Fibroblast of peridontal ligament (primary cell): ENCODE results near the gene TMEM233.

Source experiments
- DNase-seq: peaks from one replicate; pipeline ENCODE4 v3.0.0-alpha.2; 2010; ENCODE audit errors: extremely low read depth

The TMEM233 gene

GRCh38 chr12:119593578-119594398 is at the start of gene TMEM233:
TMEM233 (plus strand) TSS chr12:119593774; CDS start chr12:119593849, 75 bp downstream.
- DNase-seq, result no peak

- DNase-seq, result peak; percentile 86
Measured at GRCh38 chr12:119544765-119545625, 48.6 kb upstream of the TMEM233 start.

- no peak for DNase-seq
Measured at GRCh38 chr12:119546340-119546739, 47.2 kb upstream of the TMEM233 start.

GRCh38 chr12:119547001-119547400 is 46.6 kb upstream of the TMEM233 start:
- no peak for DNase-seq

GRCh38 chr12:119556854-119557253 is 36.7 kb upstream of the TMEM233 start:
- no peak for DNase-seq

GRCh38 chr12:119565404-119565803 is 28.2 kb upstream of the TMEM233 start:
- no peak for DNase-seq

- no peak for DNase-seq
Measured at GRCh38 chr12:119570771-119571170, 22.8 kb upstream of the TMEM233 start.

- DNase-seq, result no peak
Measured at GRCh38 chr12:119573086-119573485, 20.5 kb upstream of the TMEM233 start.

- DNase-seq, result no peak
Measured at GRCh38 chr12:119574255-119574654, 19.3 kb upstream of the TMEM233 start.

GRCh38 chr12:119576118-119576810 is 17.3 kb upstream of the TMEM233 start:
- no peak for DNase-seq

GRCh38 chr12:119576915-119577314 is 16.7 kb upstream of the TMEM233 start:
- no peak for DNase-seq

- DNase-seq, result no peak
Measured at GRCh38 chr12:119578112-119578511, 15.5 kb upstream of the TMEM233 start.

GRCh38 chr12:119589097-119589496 is 4.5 kb upstream of the TMEM233 start:
- DNase-seq, result peak; percentile 1

- no peak for DNase-seq
Measured at GRCh38 chr12:119589634-119590033, 3.9 kb upstream of the TMEM233 start.

GRCh38 chr12:119592232-119592631 is 1.3 kb upstream of the TMEM233 start:
- DNase-seq, result no peak

- DNase-seq, result no peak
Measured at GRCh38 chr12:119594399-119594730, 791 bp downstream of the TMEM233 start.

- no peak for DNase-seq
Measured at GRCh38 chr12:119594772-119595445, 1.3 kb downstream of the TMEM233 start.

GRCh38 chr12:119598159-119598558 is 4.6 kb downstream of the TMEM233 start:
- DNase-seq, result no peak

- DNase-seq, result no peak
Measured at GRCh38 chr12:119601877-119602733, 8.5 kb downstream of the TMEM233 start.

GRCh38 chr12:119602734-119603094 is 9.1 kb downstream of the TMEM233 start:
- DNase-seq, result no peak

- no peak for DNase-seq
Measured at GRCh38 chr12:119603767-119604166, 10.2 kb downstream of the TMEM233 start.
